Activated effector memory CD4-positive, alpha-beta T cell treated with Interleukin-2 at 50 U/mL for 16 hours (primary cell): Measurements from ENCODE around the gene LRRC8B.
"Not testable (repeated sequence)": the region's sequence is repeated elsewhere in the genome, so short reads cannot be mapped to it uniquely, and the experiment has no call there.

Source experiments
- DNase-seq: peaks from one replicate; pipeline ENCODE4 v3.0.0-alpha.2; 2020

LRRC8B gene

GRCh38 chr1:89524369-89525168 lies at the start of gene LRRC8B:
LRRC8B (plus strand) TSS chr1:89524829; CDS start chr1:89582651, 57,822 bp downstream.
- peak; percentile 80 for DNase-seq

DNA sequence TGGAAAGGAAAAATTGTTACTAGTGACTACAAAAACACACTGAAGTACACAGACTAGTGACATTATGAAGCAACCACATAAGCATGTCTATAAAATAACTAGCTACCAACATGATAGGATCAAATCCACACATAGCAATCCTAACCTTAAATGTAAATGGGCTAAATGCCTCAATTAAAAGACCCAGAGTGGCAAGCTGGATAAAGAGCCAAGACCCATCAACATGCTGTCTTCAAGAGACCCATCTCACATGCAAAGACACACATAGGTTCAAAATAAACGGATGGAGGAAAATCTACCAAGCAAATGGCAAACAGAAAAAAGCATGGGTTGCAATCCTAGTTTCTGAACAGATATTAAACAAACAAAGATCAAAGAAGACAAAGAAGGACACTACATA lies 49.4 kb upstream of the LRRC8B start:
- DNase-seq, result no peak

GRCh38 chr1:89476072-89476471 lies 48.6 kb upstream of the LRRC8B start:
- no peak for DNase-seq

GRCh38 chr1:89483010-89483756 lies 41.4 kb upstream of the LRRC8B start:
- peak; percentile 44 for DNase-seq

- DNase-seq, result no peak
These were observed 40.9 kb upstream of the LRRC8B start for GRCh38 chr1:89483757-89484077.

DNA sequence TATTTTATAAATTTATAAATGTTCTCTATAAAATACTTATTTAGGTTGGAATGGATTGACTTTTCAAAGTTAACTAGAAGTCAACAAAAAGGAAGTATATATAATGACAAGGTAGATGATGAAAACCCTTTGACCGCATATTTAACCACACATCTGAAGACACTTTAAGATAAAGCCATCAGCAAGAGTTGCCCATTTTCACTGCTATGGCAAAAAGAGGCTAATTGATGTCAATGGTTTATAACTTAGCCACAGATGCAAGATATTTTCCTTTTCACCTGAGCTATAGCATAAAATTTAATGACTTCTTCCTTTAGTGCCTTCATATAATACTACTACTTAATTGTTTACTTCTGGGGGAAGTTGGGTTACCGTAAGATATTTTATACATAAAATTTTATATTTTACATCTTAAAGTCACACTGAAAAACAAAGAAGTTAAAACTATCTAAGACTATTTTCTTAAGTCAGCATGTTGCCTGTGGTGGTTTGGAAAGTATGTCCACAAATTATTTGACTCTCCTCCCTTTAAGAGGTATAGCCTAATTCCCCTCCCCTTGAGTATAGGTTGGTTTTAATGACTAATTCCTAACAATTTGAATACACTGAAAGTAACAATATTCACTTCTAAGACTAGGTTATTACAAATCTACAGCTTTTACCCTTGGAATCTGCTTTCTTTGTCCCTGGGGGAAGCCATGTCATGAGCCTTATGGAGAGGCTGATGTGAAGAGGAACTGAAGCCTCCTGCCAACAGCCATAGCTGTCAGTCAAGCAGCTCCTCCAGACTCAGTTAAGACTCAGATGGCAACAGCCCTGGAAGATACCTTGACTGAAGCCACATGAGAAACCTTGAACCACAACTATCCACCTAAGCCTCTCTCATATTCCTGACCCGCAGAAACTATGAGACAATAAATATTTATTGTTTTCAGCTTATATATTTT lies 40.3 kb upstream of the LRRC8B start:
- no peak for DNase-seq

DNA sequence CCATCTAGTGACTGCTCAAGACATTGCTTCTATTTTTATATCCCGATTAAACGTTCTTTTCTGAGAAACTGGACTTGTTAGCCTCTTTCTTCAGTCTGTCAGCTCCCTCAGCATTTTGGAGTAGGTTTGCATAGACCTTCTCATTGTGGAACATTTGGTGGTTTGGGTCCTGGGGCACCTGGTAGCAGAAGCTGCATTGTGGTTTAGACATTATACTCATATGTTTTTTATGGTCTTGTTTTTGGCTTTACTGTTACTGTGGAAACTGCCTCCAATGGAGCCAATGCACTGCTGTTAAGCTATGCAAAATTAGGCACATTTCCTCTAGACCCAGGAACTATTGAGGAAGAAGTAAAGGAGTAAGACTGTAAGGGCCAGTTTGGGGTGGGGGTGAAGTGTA lies 36.7 kb upstream of the LRRC8B start:
- DNase-seq, result no peak

DNA sequence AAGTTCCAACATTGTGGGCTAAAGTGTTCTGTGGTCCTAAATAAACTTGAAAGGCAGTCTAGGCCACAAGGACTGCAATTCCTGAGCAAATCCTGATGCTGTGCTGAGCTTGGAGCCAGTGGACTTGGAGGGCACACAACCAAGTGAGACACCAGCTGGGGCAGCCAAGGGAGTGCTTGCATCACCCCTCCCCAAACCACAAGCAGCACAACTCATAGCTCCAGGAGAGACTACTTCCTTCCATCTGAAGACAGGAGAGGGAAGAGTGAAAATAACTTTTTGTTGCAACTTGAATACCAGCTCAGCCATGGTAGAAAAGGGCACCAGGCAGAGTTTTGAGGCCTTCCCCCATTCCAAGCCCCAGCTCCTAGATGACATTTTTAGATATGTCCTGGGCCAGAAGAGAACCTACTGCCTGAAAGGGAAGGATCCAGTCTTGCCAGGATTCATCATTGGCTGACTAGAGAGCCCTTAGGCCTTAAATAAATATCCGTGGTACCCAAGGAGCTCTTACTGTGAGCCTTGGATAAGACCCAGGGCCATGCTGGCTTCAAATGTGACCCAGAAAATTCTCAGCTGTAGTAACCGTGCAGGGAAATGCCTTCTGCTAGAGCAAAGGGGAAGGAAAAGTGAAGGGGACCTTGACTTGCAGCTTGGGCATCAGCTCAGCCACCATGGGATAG lies 35.4 kb upstream of the LRRC8B start:
- DNase-seq, result no peak

DNA sequence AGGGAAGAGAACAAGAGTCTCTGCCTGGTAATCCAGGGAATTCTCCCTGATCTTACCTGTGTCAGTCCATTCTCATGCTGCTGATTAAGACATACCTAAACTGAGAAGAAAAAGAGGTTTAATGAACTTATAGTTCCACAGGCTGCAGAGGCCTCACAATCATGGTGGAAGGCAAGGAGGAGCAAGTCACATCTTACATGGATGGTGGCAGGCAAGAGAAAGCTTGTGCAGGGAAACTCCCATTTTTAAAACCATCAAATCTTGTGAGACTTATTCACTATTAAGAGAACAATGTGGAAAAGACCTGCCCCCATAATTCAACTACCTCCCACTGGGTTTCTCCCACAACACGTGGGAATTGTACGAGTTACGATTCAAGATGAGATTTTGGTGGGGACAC lies 34.2 kb upstream of the LRRC8B start:
- DNase-seq, result no peak

GRCh38 chr1:89499320-89499719 lies 25.3 kb upstream of the LRRC8B start:
- no peak for DNase-seq

- no peak for DNase-seq
These were observed 22.6 kb upstream of the LRRC8B start for GRCh38 chr1:89502042-89502441.

GRCh38 chr1:89502895-89503294 lies 21.7 kb upstream of the LRRC8B start:
- DNase-seq, result no peak

DNA sequence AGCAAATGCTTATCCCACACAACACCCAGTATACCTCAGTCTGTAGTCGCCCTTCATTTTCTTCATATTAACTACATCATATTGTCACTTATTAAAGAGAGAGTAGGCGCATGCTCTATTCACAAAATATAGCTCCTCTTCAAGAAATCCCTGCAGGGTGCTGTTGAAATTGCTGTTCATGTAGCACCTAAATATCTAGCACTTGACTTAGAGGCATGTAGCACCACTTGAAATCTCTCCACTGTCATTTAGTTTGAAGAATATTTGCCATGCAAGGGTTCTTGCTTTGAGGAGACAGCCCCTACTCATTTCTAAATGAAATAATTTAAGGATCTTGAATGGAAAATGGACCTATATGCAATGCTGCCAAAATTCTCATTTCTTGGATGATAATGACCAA lies 20.9 kb upstream of the LRRC8B start:
- no peak for DNase-seq

DNA sequence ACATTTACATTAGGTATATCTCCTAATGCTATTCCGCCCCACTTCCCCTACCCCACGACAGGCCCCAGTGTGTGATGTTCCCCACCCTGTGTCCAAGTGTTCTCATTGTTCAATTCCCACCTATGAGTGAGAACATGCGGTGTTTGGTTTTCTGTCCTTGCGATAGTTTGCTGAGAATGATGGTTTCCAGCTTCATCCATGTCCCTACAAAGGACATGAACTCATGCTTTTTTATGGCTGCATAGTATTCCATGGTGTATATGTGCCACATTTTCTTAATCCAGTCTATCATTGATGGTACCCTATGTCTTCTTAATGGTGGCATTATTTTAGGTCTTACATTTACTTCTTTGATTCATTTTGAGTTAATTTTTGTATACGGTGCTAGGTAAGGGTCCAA lies 14.6 kb upstream of the LRRC8B start:
- not testable (repeated sequence) for DNase-seq

GRCh38 chr1:89512996-89513720 lies 11.5 kb upstream of the LRRC8B start:
- DNase-seq, result no peak

DNA sequence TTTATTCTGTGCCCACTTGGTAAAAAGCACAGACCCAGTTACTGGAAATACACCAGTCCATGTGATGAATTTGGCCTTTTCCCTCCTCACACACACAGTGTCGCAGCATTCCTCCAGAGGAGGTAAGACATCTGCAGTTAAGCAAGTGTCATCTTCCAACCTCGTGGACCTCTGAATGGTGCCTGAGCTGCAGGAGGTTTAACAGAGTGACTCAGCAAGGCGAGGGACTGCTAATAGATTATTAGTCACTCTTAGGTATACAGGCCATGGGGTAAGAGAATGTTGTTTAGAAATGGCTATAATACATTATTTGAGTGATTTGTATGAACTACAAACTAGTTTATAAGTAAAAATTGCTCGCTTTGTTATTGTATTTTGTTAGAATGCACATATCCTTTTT lies 8.6 kb upstream of the LRRC8B start:
- DNase-seq, result no peak

DNA sequence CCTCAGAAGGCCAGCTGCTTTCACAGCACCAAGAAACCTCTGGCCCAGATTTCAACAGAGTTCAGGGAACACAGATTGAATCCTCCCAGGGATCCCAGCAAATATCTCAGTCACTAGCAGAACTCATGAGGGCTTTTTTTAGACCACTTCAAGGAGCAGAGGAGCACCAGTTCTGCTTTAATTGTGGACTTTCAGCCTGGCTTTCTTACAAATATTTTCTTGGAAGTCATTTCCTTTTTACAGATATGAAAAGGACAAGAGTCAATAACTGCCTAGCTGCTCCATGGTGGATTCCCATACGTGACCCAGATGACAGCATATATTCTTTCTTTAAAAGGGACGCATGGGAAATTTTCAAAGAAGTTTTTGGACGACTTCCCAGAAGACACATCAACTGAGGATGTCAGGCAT lies 6.4 kb upstream of the LRRC8B start:
- DNase-seq, result no peak

- DNase-seq, result peak; percentile 22
These were observed 4.8 kb upstream of the LRRC8B start for GRCh38 chr1:89519779-89520358.

- DNase-seq, result not testable (repeated sequence)
These were observed 2.7 kb upstream of the LRRC8B start for GRCh38 chr1:89521977-89522376.

- DNase-seq, result no peak
These were observed 859 bp upstream of the LRRC8B start for GRCh38 chr1:89523572-89524368.
